HepG2 (cell line): ENCODE results near the gene CYBC1. TPM values are rescaled to one million over a fixed set of nuclear protein-coding genes. Genes with fewer than 3 reads are reported as not detected.

ENCODE experiments used
- ARID2 ChIP-seq: sonication (generic); formaldehyde crosslinking; IDR thresholded peaks from 2 replicates; pipeline ENCODE4 v1.8.1; 2022; ENCODE audit warnings: mild to moderate bottlenecking, missing genetic modification reagents, borderline replicate concordance
- ATF3 ChIP-seq: sonication (generic); formaldehyde crosslinking; IDR thresholded peaks from 2 replicates; pipeline ENCODE4 v1.4.0; 2020; ENCODE audit warnings: missing genetic modification reagents
- FOXK2 ChIP-seq: fragments of 450-650 bp; IDR thresholded peaks from 2 replicates; pipeline ENCODE4 v1.6.1; 2016
- HNF4G ChIP-seq, 2 experiments: sonication (generic) in 1 of 2; formaldehyde crosslinking in 1 of 2; IDR thresholded peaks; 2 replicates each; pipeline versions ENCODE4 v1.4.0 to v1.6.1; 2011 to 2020; ENCODE audit warnings: borderline replicate concordance in 2 of 2, low read depth in 2 of 2, mild to moderate bottlenecking in 2 of 2, low read length in 1 of 2, missing genetic modification reagents in 1 of 2, moderate library complexity in 1 of 2
- HNRNPH1 ChIP-seq: fragments of 200-400 bp; formaldehyde crosslinking; optimal IDR thresholded peaks from 2 replicates; pipeline ENCODE3; 2017; ENCODE audit warnings: mild to moderate bottlenecking, low read depth, low read length
- HNRNPK ChIP-seq: fragments of 200-400 bp; formaldehyde crosslinking; IDR thresholded peaks from 2 replicates; pipeline ENCODE4 v1.6.1; 2018; ENCODE audit warnings: low read length, low read depth, moderate library complexity, mild to moderate bottlenecking; ENCODE audit not compliant: poor library complexity, severe bottlenecking
- IRF2 ChIP-seq: IDR thresholded peaks from 2 replicates; pipeline ENCODE4 v1.6.1; 2018; ENCODE audit warnings: missing genetic modification reagents, missing compliant biosample characterization
- JDP2 ChIP-seq: sonication (generic); formaldehyde crosslinking; IDR thresholded peaks from 2 replicates; pipeline ENCODE4 v1.8.1; 2022; ENCODE audit warnings: missing genetic modification reagents, borderline replicate concordance
- MIER2 ChIP-seq: IDR thresholded peaks from 2 replicates; pipeline ENCODE4 v1.6.1; 2016; ENCODE audit warnings: missing biosample characterization, missing genetic modification reagents
- MYNN ChIP-seq: sonication (generic); formaldehyde crosslinking; IDR thresholded peaks from 2 replicates; pipeline ENCODE4 v1.4.0; 2020; ENCODE audit warnings: mild to moderate bottlenecking, low read depth, missing genetic modification reagents
- REXO4 ChIP-seq: sonication (generic); formaldehyde crosslinking; IDR thresholded peaks from 2 replicates; pipeline ENCODE4 v1.8.0; 2022; ENCODE audit warnings: missing genetic modification reagents, mild to moderate bottlenecking, borderline replicate concordance
- RORA ChIP-seq: sonication (generic); formaldehyde crosslinking; IDR thresholded peaks from 2 replicates; pipeline ENCODE4 v1.5.0; 2020; ENCODE audit warnings: mild to moderate bottlenecking, missing genetic modification reagents, moderate library complexity
- RXRA ChIP-seq: sonication (generic); formaldehyde crosslinking; IDR thresholded peaks from 2 replicates; pipeline ENCODE4 v1.5.1; 2020; ENCODE audit warnings: missing genetic modification reagents
- SMAD9 ChIP-seq: sonication (generic); formaldehyde crosslinking; IDR thresholded peaks from 2 replicates; pipeline ENCODE4 v1.5.1; 2020; ENCODE audit warnings: mild to moderate bottlenecking, missing genetic modification reagents
- SMARCE1 ChIP-seq: fragments of 450-650 bp; IDR thresholded peaks from 2 replicates; pipeline ENCODE4 v1.6.1; 2017; ENCODE audit warnings: borderline replicate concordance
- SOX5 ChIP-seq: IDR thresholded peaks from 2 replicates; pipeline ENCODE4 v1.6.1; 2016; ENCODE audit warnings: borderline replicate concordance
- SOX6 ChIP-seq, 2 experiments: fragments of 450-650 bp in 1 of 2; sonication (generic) in 1 of 2; formaldehyde crosslinking in 1 of 2; IDR thresholded peaks; 2 replicates each; pipeline versions ENCODE4 v1.4.0 to v1.6.1; 2017 to 2020; ENCODE audit warnings: antibody characterized with exemption in 1 of 2, mild to moderate bottlenecking in 1 of 2, missing genetic modification reagents in 1 of 2
- SUZ12 ChIP-seq: fragments of 150-350 bp; IDR thresholded peaks from 2 replicates; pipeline ENCODE4 v1.6.1; 2014; ENCODE audit warnings: low read depth, low read length
- TP53 ChIP-seq: sonication (generic); formaldehyde crosslinking; conservative IDR thresholded peaks from 2 replicates; pipeline ENCODE4 v1.4.0; 2020; ENCODE audit warnings: missing genetic modification reagents
- ZBTB7A ChIP-seq: sonication (generic); formaldehyde crosslinking; IDR thresholded peaks from 2 replicates; pipeline ENCODE4 v1.8.0; 2022; ENCODE audit warnings: mild to moderate bottlenecking, missing genetic modification reagents
- ZFP36 ChIP-seq: fragments of 150-350 bp; IDR thresholded peaks from 2 replicates; pipeline ENCODE4 v1.6.1; 2018; ENCODE audit warnings: borderline replicate concordance, low read length, low read depth; ENCODE audit not compliant: partially characterized antibody
- ZNF382 ChIP-seq: sonication (generic); formaldehyde crosslinking; IDR thresholded peaks from 2 replicates; pipeline ENCODE4 v1.5.0; 2020; ENCODE audit warnings: missing genetic modification reagents, mild to moderate bottlenecking, borderline replicate concordance
- ZNF383 ChIP-seq: sonication (generic); formaldehyde crosslinking; IDR thresholded peaks from 2 replicates; pipeline ENCODE4 v1.4.0; 2020; ENCODE audit warnings: missing genetic modification reagents, mild to moderate bottlenecking, borderline replicate concordance
- ZNF441 ChIP-seq: sonication (generic); formaldehyde crosslinking; IDR thresholded peaks from 2 replicates; pipeline ENCODE4 v1.7.0; 2021; ENCODE audit warnings: missing genetic modification reagents, borderline replicate concordance
- ZNF569 ChIP-seq: sonication (generic); formaldehyde crosslinking; IDR thresholded peaks from 2 replicates; pipeline ENCODE4 v1.5.0; 2020; ENCODE audit warnings: mild to moderate bottlenecking, missing genetic modification reagents, moderate library complexity, borderline replicate concordance
- ZNF768 ChIP-seq: sonication (generic); formaldehyde crosslinking; IDR thresholded peaks from 2 replicates; pipeline ENCODE4 v1.4.0; 2020; ENCODE audit warnings: missing genetic modification reagents
- ZNF773 ChIP-seq: sonication (generic); formaldehyde crosslinking; IDR thresholded peaks from 2 replicates; pipeline ENCODE4 v1.4.0; 2020; ENCODE audit warnings: missing genetic modification reagents, borderline replicate concordance
- ZSCAN22 ChIP-seq: sonication (generic); formaldehyde crosslinking; IDR thresholded peaks from 2 replicates; pipeline ENCODE4 v1.4.0; 2020; ENCODE audit warnings: mild to moderate bottlenecking, missing genetic modification reagents
- polyA plus RNA-seq, 8 experiments: library from polyadenylated mRNA; depleted of rRNA in 3 of 8; stranded (reverse) in 7 of 8; unstranded in 1 of 8; fragments of >200 nt; fragmentation: Illumina TruSeq in 4 of 8; extraction: Trizol in 4 of 8; gene quantifications; 2 replicates each; pipeline versions ENCODE4 v1.2.1 to v1.2.3, GENCODE V29; 2011 to 2016; ENCODE audit warnings: low read depth in 4 of 8, missing spikeins in 1 of 8, mixed read lengths in 1 of 8; ENCODE audit not compliant: insufficient read depth in 1 of 8
- total RNA-seq, 5 experiments: library from RNA; depleted of rRNA; stranded (reverse); fragments of >200 nt; fragmentation: Illumina TruSeq; extraction: Trizol; gene quantifications; 2 replicates each; pipeline ENCODE4 v1.2.3, GENCODE V29; 2016; ENCODE audit warnings: low read depth in 1 of 5
- TF ChIP-seq, protein P1 (sequence below): sonication (generic); formaldehyde crosslinking; IDR thresholded peaks from 2 replicates; pipeline ENCODE4 v1.4.0; 2020; ENCODE audit warnings: missing genetic modification reagents, borderline replicate concordance

CYBC1 gene
- total and polyA plus RNA-seq, 2 of the 13 experiments (the other 11 are each of a cell fraction or from before 2014, with no cell fraction given): 43.4 to 44.1 TPM

DNA sequence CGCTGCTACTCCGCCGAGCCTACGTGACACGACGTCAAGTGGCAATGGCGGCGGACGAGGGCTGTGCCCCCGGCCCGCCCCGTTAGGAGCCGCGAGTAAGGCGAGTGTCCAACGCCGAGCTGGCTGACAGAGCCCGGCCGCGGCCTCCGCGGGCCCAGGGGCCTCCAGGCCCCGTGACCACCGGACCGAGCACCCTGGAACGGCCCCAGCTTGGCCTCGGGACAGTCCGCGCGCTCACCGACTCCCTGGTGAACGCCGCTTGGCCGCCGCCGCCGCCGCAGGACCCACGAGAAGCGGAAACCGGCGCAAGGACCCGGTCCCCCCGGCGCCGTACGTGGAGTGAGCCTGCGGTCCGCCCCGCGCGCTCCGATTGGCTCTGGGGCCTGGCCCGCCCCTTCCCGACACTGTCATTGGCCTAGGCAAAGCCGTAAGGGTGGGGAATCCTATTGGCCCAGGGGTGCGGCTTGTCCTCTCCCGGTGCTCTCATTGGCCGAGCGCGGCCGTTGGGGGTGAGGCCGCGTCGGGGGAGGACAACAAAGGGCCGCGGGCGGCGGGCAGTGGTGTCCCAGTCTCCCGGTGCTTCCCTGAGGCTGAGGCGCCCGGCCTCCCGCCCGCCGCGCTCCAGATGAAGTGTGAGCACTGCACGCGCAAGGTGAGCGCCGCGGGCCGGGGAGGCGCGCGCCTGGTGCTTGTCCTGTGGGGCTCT, 7.8 kb upstream of the CYBC1 start, which contains the start of gene NARF (continued):
- TF ChIP-seq SOX5 (CRISPR knock-in tag) (0 out of 2 replicates have a peak, but pooled peaks have one; percentile 59), ZNF773 (CRISPR knock-in tag) (peak; percentile 87; the same call in 1 of the 2 replicates), ZNF768 (CRISPR knock-in tag) (no peak; the same call in 1 of the 2 replicates), SOX6 (IDR thresholded peaks at IDR 0.05) (no peak), SOX6 (CRISPR knock-in tag; IDR thresholded peaks at IDR 0.05) (peak; percentile 73; the same call in 1 of the 2 replicates), FOXK2 (peak; percentile 83), SMAD9 (CRISPR knock-in tag) (peak; percentile 16; the same call in 1 of the 2 replicates), MYNN (CRISPR knock-in tag) (peak; percentile 74), MIER2 (no peak), HNRNPH1 (no peak), IRF2 (peak; percentile 73), RXRA (peak; percentile 74), HNRNPK (peak; percentile 49), ARID2 (no peak; the same call in 1 of the 2 replicates), ZNF441 (CRISPR knock-in tag) (peak; percentile 85; the same call in 1 of the 2 replicates), TP53 (CRISPR knock-in tag) (peak; percentile 72; the same call in 1 of the 2 replicates), ATF3 (CRISPR knock-in tag) (peak; percentile 59; the same call in 1 of the 2 replicates), RORA (no peak; the same call in 1 of the 2 replicates), HNF4G (IDR thresholded peaks at IDR 0.05; ENCODE audit: borderline replicate concordance, low read depth, low read length) (peak; percentile 13; the same call in 1 of the 2 replicates), HNF4G (CRISPR knock-in tag; IDR thresholded peaks at IDR 0.05; ENCODE audit: borderline replicate concordance, low read depth) (peak; percentile 83), ZNF383 (CRISPR knock-in tag) (peak; percentile 80; the same call in 1 of the 2 replicates), JDP2 (no peak; the same call in 1 of the 2 replicates), SUZ12 (no peak), ZSCAN22 (CRISPR knock-in tag) (no peak; the same call in 1 of the 2 replicates), SMARCE1 (no peak), ZNF382 (no peak), ZFP36 (no peak), ZNF569 (CRISPR knock-in tag) (no peak), ZBTB7A (CRISPR knock-in tag) (no peak), REXO4 (no peak)
- TF ChIP-seq, protein P1, sequence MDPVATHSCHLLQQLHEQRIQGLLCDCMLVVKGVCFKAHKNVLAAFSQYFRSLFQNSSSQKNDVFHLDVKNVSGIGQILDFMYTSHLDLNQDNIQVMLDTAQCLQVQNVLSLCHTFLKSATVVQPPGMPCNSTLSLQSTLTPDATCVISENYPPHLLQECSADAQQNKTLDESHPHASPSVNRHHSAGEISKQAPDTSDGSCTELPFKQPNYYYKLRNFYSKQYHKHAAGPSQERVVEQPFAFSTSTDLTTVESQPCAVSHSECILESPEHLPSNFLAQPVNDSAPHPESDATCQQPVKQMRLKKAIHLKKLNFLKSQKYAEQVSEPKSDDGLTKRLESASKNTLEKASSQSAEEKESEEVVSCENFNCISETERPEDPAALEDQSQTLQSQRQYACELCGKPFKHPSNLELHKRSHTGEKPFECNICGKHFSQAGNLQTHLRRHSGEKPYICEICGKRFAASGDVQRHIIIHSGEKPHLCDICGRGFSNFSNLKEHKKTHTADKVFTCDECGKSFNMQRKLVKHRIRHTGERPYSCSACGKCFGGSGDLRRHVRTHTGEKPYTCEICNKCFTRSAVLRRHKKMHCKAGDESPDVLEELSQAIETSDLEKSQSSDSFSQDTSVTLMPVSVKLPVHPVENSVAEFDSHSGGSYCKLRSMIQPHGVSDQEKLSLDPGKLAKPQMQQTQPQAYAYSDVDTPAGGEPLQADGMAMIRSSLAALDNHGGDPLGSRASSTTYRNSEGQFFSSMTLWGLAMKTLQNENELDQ (CRISPR knock-in tag): no peak
